HG02763 (cell line): ENCODE data around the gene SYT13.
"Not testable (repeated sequence)": the region's sequence is repeated elsewhere in the genome, so short reads cannot be mapped to it uniquely, and the experiment has no call there.

ENCODE experiments used
- ATAC-seq: cut with Tn5 transposase; IDR thresholded peaks from one replicate; pipeline ENCODE4 v1.9.1; 2021; ENCODE audit warnings: mild to moderate bottlenecking, moderate library complexity; ENCODE audit not compliant: unreplicated experiment

The SYT13 gene

GRCh38 chr11:45313171-45313865, 27.2 kb upstream of the SYT13 start:
- ATAC-seq, result no peak

- ATAC-seq, result no peak
Observed at GRCh38 chr11:45305874-45306623, 19.9 kb upstream of the SYT13 start.

GRCh38 chr11:45304992-45305335, 18.8 kb upstream of the SYT13 start:
- no peak for ATAC-seq

DNA sequence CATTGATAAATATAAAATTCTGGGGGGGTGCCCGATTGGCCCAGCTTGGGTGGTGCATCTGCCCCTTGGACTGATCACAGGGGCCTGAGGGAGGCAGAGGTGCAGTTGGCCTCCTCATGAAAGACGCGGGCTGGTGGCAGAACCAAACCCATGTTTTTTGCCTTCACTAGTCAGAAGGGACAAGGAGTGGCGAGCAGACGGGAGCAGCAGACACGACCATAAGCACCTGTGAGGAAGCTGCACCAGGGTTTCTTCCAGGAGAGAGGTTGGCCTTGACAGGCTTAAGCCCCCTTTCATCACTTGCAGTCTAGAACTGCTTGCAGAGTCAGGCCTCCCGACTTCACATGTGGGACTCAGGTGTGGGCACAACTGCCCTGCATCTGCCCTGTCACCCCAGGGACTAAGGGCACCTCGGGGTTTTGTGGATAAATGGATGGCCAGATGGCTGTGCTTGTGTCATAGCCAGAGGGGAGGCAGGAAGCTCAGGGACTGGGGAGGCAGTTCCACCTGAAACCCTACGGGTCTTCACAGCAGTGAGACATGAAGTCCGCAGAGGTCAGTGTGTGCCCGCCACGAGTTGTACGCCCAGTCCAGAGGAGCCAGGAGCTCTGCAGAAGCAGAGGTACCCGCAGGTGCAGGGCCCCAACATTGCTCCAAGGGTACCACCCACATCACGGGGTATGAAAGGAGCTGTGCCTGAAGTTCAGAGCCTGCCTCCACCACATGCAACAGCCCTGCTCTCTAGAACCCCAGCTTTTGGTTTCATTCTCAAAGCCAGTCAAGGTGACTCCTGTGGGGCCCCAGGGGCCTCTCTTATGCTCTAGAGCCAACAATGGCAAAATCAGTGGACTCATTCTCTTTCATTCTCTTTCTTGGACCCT, 18.2 kb upstream of the SYT13 start:
- no peak for ATAC-seq

DNA sequence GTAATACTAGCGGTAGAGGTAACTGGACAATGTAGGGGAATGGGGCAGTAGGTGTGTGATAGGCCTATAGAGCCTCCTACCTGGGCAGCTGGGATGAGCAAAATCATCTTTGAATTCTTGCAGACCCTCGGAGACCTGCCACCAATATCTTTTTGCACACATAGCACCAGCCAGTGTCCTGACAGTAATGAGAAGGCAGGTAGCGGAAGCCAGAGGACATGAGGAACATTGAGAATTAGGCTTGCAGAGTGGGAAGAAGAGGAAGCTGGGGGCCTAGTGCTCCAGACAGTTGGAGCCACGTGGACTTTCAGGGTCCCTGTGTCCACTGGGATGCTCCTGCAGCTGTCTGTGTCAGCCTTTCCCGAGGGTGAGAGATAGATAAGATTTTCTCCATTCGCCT, 17.2 kb upstream of the SYT13 start:
- ATAC-seq, result no peak

DNA sequence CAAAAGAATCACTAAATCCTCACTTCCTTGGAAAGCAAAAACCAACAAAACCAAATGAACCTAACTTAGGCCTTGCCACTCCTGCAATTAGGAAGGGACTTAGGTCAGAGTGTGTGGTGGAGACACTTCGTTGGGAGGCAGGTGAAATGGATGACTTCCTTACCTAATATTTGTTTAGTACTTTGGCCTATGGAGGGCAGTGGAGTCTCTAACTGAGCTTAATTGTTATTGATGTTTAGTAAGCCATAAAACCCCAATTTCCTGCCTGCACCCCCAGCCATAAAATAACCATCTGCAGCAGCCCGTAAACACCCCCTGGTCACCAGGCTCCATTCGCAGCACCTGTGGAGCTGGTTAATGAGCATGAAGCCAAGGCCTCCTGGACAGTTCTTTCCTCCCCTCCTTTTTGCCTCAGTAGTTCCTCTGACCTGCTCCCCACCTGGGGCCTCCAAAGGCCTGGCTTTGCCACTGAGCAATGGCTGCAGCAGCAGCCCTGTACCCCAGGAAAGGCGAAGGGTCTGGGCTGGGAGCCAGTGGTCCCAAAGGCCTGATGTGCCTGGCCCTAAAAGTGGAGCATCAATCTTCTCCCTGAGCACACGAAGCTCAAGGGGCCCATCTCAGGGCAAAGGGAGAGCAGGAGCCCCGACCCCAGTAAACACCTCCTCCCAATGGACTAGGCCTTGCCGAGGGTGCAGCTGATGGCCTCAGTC, 15.6 kb upstream of the SYT13 start:
- no peak for ATAC-seq

DNA sequence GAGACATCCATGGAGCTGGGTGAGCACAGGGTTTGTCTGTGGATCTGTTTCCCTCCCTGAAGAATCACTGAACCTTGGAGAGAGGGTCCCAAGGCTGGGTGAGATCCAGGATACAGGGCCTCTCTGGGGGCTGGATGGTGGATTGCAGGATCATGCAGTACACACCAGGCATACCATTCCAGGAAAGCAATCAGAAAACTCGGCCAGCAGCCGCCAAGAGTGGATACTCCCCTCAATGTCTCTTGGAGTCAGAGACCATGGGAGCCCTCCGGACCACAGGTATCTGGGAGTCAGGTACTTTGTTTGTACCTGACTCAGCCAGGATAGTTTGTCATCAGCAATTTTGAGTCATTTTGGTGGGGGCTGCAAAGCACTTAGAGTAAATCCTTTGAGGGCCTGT, 14.6 kb upstream of the SYT13 start:
- no peak for ATAC-seq

- no peak for ATAC-seq
Observed at GRCh38 chr11:45298718-45299117, 12.6 kb upstream of the SYT13 start.

DNA sequence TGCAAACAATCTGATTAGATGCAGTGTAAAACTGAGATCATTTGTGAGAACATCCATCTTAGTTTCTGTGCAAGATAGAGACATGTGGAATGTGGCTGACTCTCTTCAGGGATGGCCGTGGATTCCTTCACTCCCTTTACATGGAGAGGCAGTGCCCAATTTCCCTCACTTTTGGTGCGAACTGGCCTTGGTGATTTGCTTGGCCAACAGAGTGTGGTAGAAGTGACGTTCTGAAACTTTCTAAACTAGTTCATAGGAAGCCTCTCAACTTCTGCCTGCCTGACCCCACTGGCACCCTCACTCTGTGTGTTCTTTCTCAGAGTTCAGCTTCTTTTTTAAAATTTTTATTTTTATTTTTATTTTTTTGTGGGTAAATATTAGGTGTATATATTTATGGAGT, 9.9 kb upstream of the SYT13 start:
- ATAC-seq, result no peak

- ATAC-seq, result no peak
Observed at GRCh38 chr11:45294499-45294898, 8.4 kb upstream of the SYT13 start.

DNA sequence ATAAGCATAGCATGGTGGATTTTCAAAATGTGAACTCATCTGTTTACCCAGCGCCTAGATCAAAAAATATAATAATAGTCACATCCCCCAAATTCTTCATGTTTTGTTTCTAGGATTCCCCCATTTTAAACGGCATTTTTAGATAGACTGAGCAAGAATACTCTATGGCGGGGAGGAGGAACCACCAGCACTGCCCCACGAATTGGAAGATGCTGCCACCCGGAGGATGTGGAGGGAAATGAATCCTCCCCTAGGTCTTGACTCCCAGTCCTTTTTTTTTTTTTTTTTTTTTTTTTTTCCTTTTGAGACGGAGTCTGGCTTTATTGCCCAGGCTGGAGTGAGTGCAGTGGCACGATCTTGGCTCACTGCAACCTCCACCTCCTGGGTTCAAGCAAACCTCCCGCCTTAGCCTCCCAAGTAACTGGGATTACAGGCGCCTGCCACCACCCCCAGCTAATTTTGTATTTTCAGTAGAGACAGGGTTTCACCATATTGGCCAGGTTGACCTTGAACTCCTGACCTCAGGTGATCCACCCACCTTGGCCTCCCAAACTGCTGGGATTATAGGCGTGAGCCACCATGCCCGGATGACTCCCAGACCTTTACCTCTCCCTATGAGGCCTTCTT, 7.5 kb upstream of the SYT13 start:
- not testable (repeated sequence) for ATAC-seq

- ATAC-seq, result no peak
Observed at GRCh38 chr11:45290586-45290985, 4.4 kb upstream of the SYT13 start.

DNA sequence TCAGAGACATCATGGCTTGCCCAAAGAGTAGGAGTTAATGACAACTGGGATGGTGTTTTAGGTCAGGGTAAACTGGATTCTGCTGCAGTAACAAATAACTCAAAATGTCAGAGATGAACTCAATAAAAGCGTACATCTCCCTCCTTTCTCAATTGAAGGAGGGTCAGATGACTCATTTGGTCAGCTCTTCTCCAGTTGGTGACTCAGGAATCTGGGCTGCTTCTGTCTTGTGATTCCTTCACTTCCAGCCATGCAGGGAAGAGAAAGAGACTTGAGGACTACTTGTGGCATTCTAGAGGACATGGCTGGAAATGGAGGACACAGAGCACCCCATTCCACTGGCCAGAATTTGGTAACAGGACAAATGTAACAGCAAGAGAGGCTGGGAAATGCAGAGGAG, 3.2 kb upstream of the SYT13 start:
- no peak for ATAC-seq

DNA sequence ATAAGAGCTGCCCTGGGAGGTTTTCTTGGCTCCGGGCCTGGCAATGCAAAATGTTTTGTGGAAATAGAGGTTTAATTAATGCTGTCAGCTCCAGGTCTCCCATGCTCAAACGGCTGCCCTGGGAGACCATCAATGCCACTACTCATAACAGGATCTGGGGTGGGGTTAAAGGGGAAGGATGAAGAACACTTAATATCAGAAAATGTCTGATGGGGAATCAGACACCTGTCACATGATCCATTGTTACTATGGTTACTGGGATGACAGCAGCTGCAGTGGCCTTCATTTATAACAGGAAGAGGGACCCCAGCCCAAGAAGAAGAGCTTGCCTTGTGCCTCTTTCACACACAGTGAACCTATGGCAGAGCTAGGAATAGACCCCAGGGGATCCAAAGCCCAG, 2.2 kb upstream of the SYT13 start:
- no peak for ATAC-seq

DNA sequence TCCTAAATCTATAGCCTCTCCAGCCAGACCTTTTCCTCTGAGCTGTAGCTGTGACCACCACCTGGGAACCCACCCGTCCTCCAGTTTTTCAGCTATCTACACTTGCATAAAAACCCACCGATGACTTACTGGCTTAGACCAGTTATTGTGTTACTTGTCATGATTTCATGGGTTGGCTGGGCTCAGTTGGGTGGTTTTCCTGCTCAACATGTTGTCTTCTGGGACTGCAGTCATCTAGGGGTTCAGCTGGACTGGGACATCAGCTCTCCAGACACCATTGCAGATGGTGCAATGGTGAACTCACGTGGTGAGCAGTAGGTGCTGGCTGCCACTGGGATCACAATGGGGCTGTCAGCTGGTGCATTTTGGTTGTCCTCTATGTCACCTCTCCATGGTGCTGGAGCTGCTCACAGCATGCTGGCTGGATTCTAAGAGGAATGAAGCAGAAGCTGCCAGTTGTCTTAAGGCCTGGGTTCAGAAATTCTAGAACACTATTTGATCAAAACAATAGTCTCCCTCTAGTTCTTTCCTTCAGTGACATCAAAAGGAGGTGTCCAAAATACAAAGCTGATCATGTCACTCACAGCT, 1.3 kb upstream of the SYT13 start:
- ATAC-seq, result no peak

DNA sequence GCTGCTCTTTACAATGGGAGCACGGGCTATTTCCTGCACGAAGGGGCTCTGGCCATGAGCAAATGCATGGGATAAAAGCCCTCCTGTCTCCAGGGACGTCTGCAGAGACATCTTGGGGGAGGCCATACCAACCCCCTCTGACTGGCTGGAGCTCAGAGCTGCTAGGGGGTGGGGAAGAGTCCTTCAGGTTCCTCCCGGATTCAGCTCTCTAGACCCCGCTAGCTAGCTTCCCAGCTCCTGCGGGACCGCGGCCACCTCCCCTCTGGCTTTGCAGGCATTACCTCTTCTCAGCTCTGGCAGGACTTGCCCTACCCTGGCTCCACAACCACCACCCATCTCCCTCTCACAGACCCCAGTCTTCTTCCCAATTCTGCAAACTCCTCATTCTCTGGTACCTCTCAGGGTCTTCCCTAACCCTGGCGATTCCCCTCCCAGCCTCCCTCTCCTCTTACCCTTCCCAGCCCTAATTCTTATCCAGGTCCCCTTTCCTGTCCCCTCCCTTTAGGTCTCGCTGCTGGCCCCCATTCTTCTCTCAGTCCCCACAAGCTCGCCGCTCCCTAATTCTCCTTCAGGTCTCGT, 802 bp downstream of the SYT13 start:
- ATAC-seq, result no peak

DNA sequence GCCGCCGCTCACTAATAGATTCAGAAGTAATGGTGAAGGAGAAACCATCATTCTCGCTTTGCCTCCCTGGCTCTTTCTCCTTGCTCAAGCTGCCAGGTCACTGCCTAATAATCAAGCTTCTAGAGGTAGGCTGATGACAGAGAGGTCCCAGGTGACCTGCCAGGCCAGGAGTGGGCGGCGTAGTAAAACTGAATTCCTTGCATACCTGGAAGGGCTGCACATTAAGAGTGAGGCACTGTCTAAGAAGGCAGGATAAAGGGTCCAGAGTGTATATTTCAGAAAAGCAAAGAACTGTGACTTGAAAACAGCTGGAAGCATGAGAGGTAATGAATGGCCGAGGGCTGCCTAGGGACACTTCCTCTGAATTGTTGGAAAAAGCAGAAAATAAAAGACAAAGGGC, 4.1 kb downstream of the SYT13 start:
- ATAC-seq, result no peak

GRCh38 chr11:45280449-45280848, 5.7 kb downstream of the SYT13 start:
- ATAC-seq, result no peak

GRCh38 chr11:45279645-45280044, 6.5 kb downstream of the SYT13 start:
- no peak for ATAC-seq

DNA sequence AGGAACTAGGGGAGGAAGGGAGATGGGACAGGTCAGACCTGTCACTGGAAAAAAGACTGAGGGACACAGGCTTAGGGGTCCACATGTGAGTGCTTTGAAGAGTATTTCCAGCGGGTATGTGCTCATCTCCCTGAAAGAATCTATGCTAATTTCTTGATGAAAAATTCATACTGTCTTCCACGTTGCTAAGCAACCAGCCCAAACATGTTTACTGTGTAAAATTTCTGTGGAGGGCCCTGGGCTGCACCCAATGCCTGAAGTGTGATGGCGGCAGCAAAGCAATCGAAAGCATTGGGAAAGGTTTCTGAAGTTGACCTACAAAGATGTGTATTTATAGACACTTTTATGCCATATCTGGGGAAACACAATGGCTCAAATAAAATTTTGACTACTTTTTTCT, 7.4 kb downstream of the SYT13 start:
- no peak for ATAC-seq
